Adrenal gland (tissue), 12 donors: ENCODE measurements around the gene SEPTIN7. TPM values are rescaled to one million over a fixed set of nuclear protein-coding genes. Genes with fewer than 3 reads are reported as not detected.

Experiments used
- DNase-seq, 7 donors: peaks; one replicate each; pipeline ENCODE4 v3.0.0-alpha.2; 2019 to 2020
- H3K27ac ChIP-seq, 5 donors: fragments of 200-600 bp; sonication (generic) in 4 of 5; 1 replicate in 3 of 5; 2 replicates in 2 of 5; pipeline versions ENCODE4 v1.5.1 to v1.8.0; 2016 to 2020; ENCODE audit warnings: mild to moderate bottlenecking in 1 of 5
- H3K27me3 ChIP-seq: fragments of 200-600 bp; 2 replicates; pipeline ENCODE4 v1.8.0; 2021
- H3K36me3 ChIP-seq, 2 donors: fragments of 200-600 bp; replicated peaks in 1 of 2; 1 replicate in 1 of 2; 2 replicates in 1 of 2; pipeline versions ENCODE4 v1.5.1 to v1.8.0; 2018 to 2022
- H3K4me1 ChIP-seq, 2 donors: fragments of 200-600 bp; replicated peaks in 1 of 2; 1 replicate in 1 of 2; 2 replicates in 1 of 2; pipeline versions ENCODE4 v1.5.1 to v1.8.0; 2018 to 2021
- H3K4me3 ChIP-seq, 4 donors: fragments of 200-600 bp; sonication (generic) in 3 of 4; one replicate each; pipeline ENCODE4 v1.5.1; 2016 to 2018
- H3K9me3 ChIP-seq, 3 donors: fragments of 200-600 bp; sonication (generic) in 1 of 3; replicated peaks in 1 of 3; 1 replicate in 2 of 3; 2 replicates in 1 of 3; pipeline versions ENCODE4 v1.5.1 to v1.8.0; 2016 to 2021
- POLR2A ChIP-seq, 2 donors: fragments of 450-650 bp; IDR thresholded peaks; one replicate each; pipeline ENCODE4 v1.6.1; 2017; ENCODE audit warnings: antibody characterized with exemption in 2 of 2, mild to moderate bottlenecking in 2 of 2, moderate library complexity in 1 of 2
- WGBS, 4 donors: extraction: QIAGEN DNeasy Blood & Tissue Kit in 2 of 4; methylation state at CpG; one replicate each; pipeline versions ENCODE4 v1.1.5 to v1.1.7; 2013 to 2017; 5-methylcytosine and 5-hydroxymethylcytosine counted together
- intact Hi-C, 2 donors: fragments of 100-400 bp; cut with DNase I; formaldehyde crosslinking; loops; one replicate each; pipeline versions ENCODE4 v1.14.1 to v1.15.0; 2022 to 2023
- polyA plus RNA-seq, 3 donors: library from polyadenylated mRNA; stranded (reverse); fragments of 200-250 nt in 2 of 3; fragments of 350-450 nt in 1 of 3; fragmentation: Illumina TruSeq in 1 of 3; extraction: RNeasy Lipid Tissue Mini Kit (QIAGEN cat#74804) in 1 of 3; gene quantifications; one replicate each; pipeline ENCODE4 v1.2.3, GENCODE V29; 2013 to 2014
- total RNA-seq, 9 donors: library from RNA; depleted of rRNA in 4 of 9; stranded (reverse); fragments of >200 nt in 4 of 9; fragments of 120-200 nt in 1 of 9; fragmentation: NEBNext Ultra II Directional in 1 of 9; extraction: Animal tissue kit (Norgen Biotek cat#: 25700) in 1 of 9; gene quantifications; one replicate each; pipeline versions ENCODE4 v1.1.0 to v1.2.4, GENCODE V29; 2013 to 2023
- TF ChIP-seq, protein P1 (sequence below), 6 experiments: fragments of 450-650 bp in 4 of 6; fragments of 200-600 bp in 2 of 6; sonication (generic) in 1 of 6; IDR thresholded peaks; 1 replicate in 5 of 6; 2 replicates in 1 of 6; pipeline versions ENCODE4 v1.5.1 to v1.8.0; 2016 to 2021; ENCODE audit warnings: antibody characterized with exemption in 6 of 6, mild to moderate bottlenecking in 2 of 6, moderate library complexity in 1 of 6
- donor health status: healthy with polysubstance abuse.
- donor health status: Bipolar disorder and iron deficiency.
- donor health status: DM: yes; HTN: yes; CAD: no.
- donor health status: DM: no; HTN: no; CAD: no.
- donor health status: DM: no; HTN: no; CAD: no.
- donor health status: DM: yes; HTN: yes; CAD: no.

SEPTIN7 gene
- total and polyA plus RNA-seq, 12 donors, result 72.3 to 267 (median 155) TPM

DNA sequence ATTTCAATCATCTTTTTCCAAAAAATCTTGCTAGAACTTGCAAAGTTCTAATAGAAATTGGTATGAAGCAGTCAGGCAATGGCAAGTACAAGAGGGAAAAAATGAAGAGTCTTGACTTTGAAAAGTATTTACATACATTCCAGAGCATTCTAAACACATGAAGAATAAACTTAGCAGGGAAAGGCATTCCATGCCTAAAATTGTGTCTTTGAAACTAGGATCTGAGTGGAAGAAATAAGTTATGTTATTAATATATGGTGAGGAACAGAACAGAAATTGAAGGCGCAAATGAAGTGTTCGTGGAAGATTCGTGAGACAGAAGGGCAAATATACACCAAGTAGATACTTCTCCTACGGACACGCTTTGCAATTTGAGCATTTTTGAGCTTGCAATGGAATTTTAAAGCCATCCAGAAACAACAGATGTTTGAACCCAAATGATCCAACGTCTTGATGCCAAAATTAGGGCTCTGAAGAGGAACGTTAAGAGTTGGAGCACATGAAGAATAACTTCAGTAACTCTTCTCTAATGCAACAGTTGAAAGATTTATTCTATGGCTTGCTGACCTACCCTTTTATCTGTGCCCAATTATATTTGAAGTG is 40.6 kb upstream of the SEPTIN7 start:
- Histone ChIP-seq H3K36me3 (no peaks in the 10 kb centered on the region), H3K4me1 (no peaks in the 10 kb centered on the region), H3K27ac (peak overlapping the region in 1 of 5 donors; percentile 17), H3K4me3 (no peak overlapping the region), H3K27me3 (no peaks in the 10 kb centered on the region), H3K9me3 (no peaks in the 10 kb centered on the region)
- WGBS, 4 donors, result 65 to 77% (median 67%) methylated on average over 7 of the region's 7 CpGs
- no peak for TF ChIP-seq POLR2A (IDR thresholded peaks at IDR 0.05)
- TF ChIP-seq, protein P1, sequence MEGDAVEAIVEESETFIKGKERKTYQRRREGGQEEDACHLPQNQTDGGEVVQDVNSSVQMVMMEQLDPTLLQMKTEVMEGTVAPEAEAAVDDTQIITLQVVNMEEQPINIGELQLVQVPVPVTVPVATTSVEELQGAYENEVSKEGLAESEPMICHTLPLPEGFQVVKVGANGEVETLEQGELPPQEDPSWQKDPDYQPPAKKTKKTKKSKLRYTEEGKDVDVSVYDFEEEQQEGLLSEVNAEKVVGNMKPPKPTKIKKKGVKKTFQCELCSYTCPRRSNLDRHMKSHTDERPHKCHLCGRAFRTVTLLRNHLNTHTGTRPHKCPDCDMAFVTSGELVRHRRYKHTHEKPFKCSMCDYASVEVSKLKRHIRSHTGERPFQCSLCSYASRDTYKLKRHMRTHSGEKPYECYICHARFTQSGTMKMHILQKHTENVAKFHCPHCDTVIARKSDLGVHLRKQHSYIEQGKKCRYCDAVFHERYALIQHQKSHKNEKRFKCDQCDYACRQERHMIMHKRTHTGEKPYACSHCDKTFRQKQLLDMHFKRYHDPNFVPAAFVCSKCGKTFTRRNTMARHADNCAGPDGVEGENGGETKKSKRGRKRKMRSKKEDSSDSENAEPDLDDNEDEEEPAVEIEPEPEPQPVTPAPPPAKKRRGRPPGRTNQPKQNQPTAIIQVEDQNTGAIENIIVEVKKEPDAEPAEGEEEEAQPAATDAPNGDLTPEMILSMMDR (IDR thresholded peaks at IDR 0.05), result no peak
- no peak for DNase-seq
- intact Hi-C loops, result no loop called here

DNA sequence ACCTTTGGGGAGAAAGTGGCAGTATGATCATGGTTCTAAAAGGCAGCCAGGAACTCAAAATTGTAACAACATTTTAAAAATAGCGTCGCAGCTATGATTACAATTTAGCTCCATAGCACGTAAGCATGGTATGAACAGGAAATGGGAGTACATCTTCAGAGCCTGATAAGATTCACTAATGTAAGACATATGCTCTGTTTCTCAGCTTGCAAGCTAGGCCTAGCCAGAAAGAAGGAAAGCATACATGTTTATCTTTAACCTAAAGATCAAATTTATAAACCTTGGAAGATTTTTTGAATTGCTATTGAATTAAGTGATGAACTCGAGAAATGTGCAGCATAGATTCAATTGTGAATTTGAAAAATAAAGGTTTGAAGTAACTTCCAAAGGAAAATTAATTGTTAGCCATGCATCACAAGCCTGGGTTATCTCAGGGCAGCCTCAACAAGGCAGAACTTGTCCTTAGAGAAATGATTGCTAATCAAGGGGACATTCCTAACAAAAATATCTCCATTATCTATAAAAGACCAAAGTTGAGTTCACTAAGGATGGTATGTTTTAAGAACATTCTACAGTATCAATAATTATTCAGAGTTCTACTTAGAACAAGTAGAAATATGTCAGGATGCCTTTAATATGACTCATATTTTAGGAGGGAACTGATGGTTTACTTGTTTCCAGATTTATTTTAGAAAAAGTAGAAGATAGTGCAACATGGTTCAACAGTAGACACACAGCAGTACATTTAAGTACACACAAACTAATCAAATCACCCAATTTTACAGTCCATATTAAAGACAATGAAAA is 38.8 kb upstream of the SEPTIN7 start:
- peak overlapping the region in 2 of 5 donors; percentile 28 to 49 for H3K27ac ChIP-seq
- no peak for TF ChIP-seq POLR2A (IDR thresholded peaks at IDR 0.05)
- TF ChIP-seq, protein P1 (IDR thresholded peaks at IDR 0.05), result no peak

DNA sequence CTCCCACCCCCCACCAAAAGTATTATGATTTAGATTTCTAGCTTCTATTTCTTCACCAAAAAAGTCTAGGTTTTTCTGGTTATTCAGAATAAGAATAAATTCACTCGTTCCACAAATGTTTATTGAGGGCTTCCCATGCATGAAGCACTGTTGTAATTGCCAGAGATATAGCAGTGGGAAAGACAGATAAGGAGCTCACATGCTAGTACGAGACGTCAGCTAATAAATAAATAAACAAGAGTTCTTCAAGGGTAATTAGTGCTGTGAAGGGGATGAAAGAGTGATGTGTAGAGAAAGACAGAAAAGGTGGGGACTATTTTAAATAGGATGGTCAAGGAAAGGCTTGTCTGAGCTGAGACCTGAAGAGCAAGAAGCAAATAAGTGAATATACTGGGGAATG is 38.1 kb upstream of the SEPTIN7 start:
- intact Hi-C loops, result no loop called here
- no peaks in the 10 kb centered on the region for H3K4me1 ChIP-seq
- no peak for DNase-seq
- no peaks in the 10 kb centered on the region for H3K27me3 ChIP-seq
- H3K36me3 ChIP-seq, result no peaks in the 10 kb centered on the region
- WGBS, 4 donors, result 54 to 66% (median 61%) methylated on average over 3 of the region's 3 CpGs
- H3K9me3 ChIP-seq, result no peaks in the 10 kb centered on the region
- H3K27ac ChIP-seq, result peak overlapping the region in 1 of 5 donors; percentile 49
- H3K4me3 ChIP-seq, result no peak overlapping the region
- no peak for TF ChIP-seq POLR2A (IDR thresholded peaks at IDR 0.05)
- TF ChIP-seq, protein P1 (IDR thresholded peaks at IDR 0.05), result no peak

More for the DNA sequence above, 38.8 kb upstream of the SEPTIN7 start:
- 57 to 68% (median 59%) methylated on average over 4 of the region's 4 CpGs for WGBS, 4 donors
- Histone ChIP-seq H3K4me1 (no peaks in the 10 kb centered on the region), H3K9me3 (no peaks in the 10 kb centered on the region), H3K4me3 (no peak overlapping the region), H3K27me3 (no peaks in the 10 kb centered on the region), H3K36me3 (no peaks in the 10 kb centered on the region)
- no peak for DNase-seq
- intact Hi-C loops, result no loop called here

DNA sequence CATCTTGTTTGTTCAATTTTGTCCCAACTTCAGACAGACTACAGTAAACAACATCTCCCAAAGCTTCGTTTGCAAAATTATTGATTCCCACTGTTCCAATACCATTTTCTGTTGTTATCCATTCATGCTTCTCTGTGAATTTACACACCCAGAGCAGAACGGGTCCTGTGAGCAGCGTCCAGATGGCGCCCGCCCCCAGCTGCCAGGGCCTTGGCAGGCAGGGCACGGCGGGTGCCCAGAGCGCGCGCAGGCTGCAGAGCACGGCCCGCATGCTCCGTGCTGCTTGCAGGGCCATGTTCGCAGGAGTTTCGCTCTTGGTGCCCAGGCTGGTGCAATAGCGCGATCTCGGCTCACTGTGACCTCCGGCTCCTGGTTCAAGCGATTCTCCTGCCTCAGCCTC is 32.5 kb upstream of the SEPTIN7 start:
- 96 to 97% (median 97%) methylated on average over 15 to 20 of the region's 20 CpGs for whole genome bisulfite sequencing, 4 donors
- TF ChIP-seq, protein P1 (IDR thresholded peaks at IDR 0.05), result no peak
- no peak for TF ChIP-seq POLR2A (IDR thresholded peaks at IDR 0.05)

More for the DNA sequence above, 32.5 kb upstream of the SEPTIN7 start:
- Histone ChIP-seq H3K27me3 (no peaks in the 10 kb centered on the region), H3K9me3 (no peaks in the 10 kb centered on the region), H3K27ac (no peak overlapping the region), H3K4me1 (no peaks in the 10 kb centered on the region), H3K4me3 (no peak overlapping the region), H3K36me3 (no peaks in the 10 kb centered on the region)
- intact Hi-C loops, result no loop called here
- DNase-seq, result no peak
